Ishikawa (cell line): ENCODE data around the gene URI1.

Experiments used
- CEBPB ChIP-seq: IDR thresholded peaks from 2 replicates; pipeline ENCODE4 v1.6.1; 2012
- CREB1 ChIP-seq: IDR thresholded peaks from 2 replicates; pipeline ENCODE4 v1.6.1; 2012; ENCODE audit warnings: low read depth
- EGR1 ChIP-seq: IDR thresholded peaks from 2 replicates; pipeline ENCODE4 v1.6.1; 2012
- EP300 ChIP-seq: IDR thresholded peaks from 2 replicates; pipeline ENCODE4 v1.6.1; 2012; ENCODE audit warnings: borderline replicate concordance
- FOXM1 ChIP-seq: IDR thresholded peaks from 2 replicates; pipeline ENCODE4 v1.6.1; 2012; ENCODE audit warnings: low read depth, borderline replicate concordance
- NFIC ChIP-seq: IDR thresholded peaks from 2 replicates; pipeline ENCODE4 v1.6.1; 2012
- RAD21 ChIP-seq: IDR thresholded peaks from 2 replicates; pipeline ENCODE4 v1.6.1; 2012; ENCODE audit warnings: low read depth
- TAF1 ChIP-seq: IDR thresholded peaks from 2 replicates; pipeline ENCODE4 v1.6.1; 2012; ENCODE audit warnings: low read depth, mild to moderate bottlenecking
- TCF12 ChIP-seq: IDR thresholded peaks from 2 replicates; pipeline ENCODE4 v1.6.1; 2012; ENCODE audit warnings: low read depth
- TEAD4 ChIP-seq: IDR thresholded peaks from 2 replicates; pipeline ENCODE4 v1.6.1; 2012
- YY1 ChIP-seq: IDR thresholded peaks from 2 replicates; pipeline ENCODE4 v1.6.1; 2012; ENCODE audit warnings: low read depth
- ZBTB7A ChIP-seq: IDR thresholded peaks from 2 replicates; pipeline ENCODE4 v1.6.1; 2012; ENCODE audit warnings: low read depth
- TF ChIP-seq, protein P1 (sequence below): IDR thresholded peaks from 2 replicates; pipeline ENCODE4 v1.6.1; 2012; ENCODE audit warnings: low read depth, mild to moderate bottlenecking
- TF ChIP-seq, protein P2 (sequence below): IDR thresholded peaks from 2 replicates; pipeline ENCODE4 v1.6.1; 2012
- TF ChIP-seq, protein P3 (sequence below): IDR thresholded peaks from 2 replicates; pipeline ENCODE4 v1.6.1; 2012

The URI1 gene

DNA sequence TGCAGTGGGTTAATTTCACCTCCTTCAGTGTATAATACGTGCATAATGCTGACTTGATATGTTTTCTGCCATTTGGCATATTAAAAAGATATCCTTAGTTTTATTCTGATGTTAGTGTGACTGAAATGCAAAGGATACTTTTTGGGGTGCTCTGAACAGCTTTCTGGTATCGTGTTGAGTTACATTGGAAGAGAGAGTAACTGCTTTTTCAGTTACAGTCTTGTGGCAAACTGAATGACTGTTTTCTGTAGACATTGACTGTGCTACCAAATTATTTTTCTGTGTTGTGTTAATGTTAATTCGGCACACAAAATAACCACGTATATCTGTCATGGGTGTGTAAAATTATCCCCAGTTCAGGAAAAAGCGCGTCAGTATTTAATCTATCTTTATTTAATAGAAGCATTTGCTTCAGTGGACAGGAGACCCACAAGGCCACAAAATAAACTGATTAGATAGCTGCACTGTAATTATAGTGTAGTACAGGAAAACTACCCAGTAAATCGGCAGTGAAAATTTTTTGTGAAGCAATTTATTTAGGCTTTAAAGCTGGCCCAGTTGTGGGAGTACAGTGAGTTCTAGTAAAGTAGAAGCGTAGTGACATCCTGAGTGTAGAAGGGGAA lies 2.5 kb downstream of the URI1 start:
- no peak for TF ChIP-seq EGR1

DNA sequence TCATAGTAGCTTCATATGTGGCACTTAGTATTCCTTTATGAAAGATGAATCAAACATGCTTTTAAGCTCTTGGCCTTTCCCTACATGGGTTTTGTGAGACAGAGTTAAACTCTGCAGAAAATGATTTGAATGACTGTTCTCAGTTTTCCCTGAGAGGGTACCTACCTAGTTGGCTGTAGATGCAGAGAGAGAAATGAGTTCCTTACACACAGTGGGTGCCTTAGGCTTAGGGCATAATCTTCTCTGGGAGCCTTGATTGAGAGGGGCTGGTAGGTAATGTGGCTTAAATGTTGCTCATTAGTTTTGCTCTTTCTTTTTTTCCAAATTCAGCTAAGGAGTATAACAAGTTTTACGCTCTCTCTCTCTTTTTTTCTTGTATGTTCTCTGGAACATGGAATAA lies 3.0 kb downstream of the URI1 start:
- TF ChIP-seq EP300 (no peak), EGR1 (no peak), NFIC (no peak), TCF12 (no peak), FOXM1 (no peak), ZBTB7A (no peak)

DNA sequence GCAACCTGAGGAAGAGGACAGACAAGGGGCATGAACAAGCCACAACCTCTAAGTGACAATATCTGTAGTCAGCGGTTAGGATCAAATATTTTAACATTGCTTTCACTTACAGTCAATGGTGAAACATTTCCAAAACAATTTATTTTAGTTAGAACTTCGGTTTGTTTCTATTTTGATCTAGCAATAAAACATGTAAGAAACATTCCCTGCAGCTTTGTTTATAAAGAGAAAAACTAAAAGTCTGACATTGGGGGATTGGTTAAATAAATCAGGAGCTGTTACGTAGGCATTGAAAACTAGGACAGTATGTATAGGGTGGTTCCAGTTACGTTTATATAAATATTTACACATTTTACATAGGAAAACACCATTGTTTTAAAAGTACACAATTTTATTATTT lies 3.4 kb downstream of the URI1 start:
- TF ChIP-seq EGR1 (no peak), NFIC (no peak), YY1 (no peak), TEAD4 (no peak), FOXM1 (no peak), EP300 (no peak), CEBPB (no peak), TCF12 (no peak), TAF1 (no peak), ZBTB7A (no peak), CREB1 (no peak)
- TF ChIP-seq, protein P1, sequence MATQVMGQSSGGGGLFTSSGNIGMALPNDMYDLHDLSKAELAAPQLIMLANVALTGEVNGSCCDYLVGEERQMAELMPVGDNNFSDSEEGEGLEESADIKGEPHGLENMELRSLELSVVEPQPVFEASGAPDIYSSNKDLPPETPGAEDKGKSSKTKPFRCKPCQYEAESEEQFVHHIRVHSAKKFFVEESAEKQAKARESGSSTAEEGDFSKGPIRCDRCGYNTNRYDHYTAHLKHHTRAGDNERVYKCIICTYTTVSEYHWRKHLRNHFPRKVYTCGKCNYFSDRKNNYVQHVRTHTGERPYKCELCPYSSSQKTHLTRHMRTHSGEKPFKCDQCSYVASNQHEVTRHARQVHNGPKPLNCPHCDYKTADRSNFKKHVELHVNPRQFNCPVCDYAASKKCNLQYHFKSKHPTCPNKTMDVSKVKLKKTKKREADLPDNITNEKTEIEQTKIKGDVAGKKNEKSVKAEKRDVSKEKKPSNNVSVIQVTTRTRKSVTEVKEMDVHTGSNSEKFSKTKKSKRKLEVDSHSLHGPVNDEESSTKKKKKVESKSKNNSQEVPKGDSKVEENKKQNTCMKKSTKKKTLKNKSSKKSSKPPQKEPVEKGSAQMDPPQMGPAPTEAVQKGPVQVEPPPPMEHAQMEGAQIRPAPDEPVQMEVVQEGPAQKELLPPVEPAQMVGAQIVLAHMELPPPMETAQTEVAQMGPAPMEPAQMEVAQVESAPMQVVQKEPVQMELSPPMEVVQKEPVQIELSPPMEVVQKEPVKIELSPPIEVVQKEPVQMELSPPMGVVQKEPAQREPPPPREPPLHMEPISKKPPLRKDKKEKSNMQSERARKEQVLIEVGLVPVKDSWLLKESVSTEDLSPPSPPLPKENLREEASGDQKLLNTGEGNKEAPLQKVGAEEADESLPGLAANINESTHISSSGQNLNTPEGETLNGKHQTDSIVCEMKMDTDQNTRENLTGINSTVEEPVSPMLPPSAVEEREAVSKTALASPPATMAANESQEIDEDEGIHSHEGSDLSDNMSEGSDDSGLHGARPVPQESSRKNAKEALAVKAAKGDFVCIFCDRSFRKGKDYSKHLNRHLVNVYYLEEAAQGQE, result no peak
- TF ChIP-seq, protein P2, sequence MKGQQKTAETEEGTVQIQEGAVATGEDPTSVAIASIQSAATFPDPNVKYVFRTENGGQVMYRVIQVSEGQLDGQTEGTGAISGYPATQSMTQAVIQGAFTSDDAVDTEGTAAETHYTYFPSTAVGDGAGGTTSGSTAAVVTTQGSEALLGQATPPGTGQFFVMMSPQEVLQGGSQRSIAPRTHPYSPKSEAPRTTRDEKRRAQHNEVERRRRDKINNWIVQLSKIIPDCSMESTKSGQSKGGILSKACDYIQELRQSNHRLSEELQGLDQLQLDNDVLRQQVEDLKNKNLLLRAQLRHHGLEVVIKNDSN, result no peak
- TF ChIP-seq, protein P3, sequence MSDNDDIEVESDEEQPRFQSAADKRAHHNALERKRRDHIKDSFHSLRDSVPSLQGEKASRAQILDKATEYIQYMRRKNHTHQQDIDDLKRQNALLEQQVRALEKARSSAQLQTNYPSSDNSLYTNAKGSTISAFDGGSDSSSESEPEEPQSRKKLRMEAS, result no peak

DNA sequence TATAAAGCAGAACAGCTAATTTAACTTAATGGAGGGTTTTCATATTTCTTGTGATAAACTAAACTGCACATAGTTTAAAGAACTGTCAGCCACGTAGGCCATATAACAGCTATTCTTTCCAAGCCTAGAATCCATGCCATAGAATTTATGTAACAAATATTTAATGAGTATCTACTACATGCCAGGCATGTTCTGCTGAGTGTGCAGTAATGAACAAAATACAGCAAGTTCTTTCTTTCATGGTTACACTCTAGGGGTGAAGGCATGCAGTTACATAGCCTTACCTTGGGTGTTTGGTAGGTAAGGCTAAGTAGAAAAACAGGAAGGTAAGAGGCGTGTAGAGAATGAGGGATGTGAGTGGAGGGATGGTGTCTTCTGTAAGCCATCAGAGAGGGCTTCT lies 4.6 kb downstream of the URI1 start:
- no peak for TF ChIP-seq EP300
- TF ChIP-seq, protein P1, result no peak
- no peak for TF ChIP-seq TEAD4
- TF ChIP-seq RAD21, result no peak
- TF ChIP-seq FOXM1, result no peak
- TF ChIP-seq, protein P2, result no peak
- TF ChIP-seq EGR1, result no peak
- TF ChIP-seq ZBTB7A, result no peak
- no peak for TF ChIP-seq CREB1
- TF ChIP-seq YY1, result no peak
- TF ChIP-seq TAF1, result no peak
- TF ChIP-seq TCF12, result no peak
- no peak for TF ChIP-seq NFIC
- TF ChIP-seq, protein P3, result no peak
- TF ChIP-seq CEBPB, result no peak

DNA sequence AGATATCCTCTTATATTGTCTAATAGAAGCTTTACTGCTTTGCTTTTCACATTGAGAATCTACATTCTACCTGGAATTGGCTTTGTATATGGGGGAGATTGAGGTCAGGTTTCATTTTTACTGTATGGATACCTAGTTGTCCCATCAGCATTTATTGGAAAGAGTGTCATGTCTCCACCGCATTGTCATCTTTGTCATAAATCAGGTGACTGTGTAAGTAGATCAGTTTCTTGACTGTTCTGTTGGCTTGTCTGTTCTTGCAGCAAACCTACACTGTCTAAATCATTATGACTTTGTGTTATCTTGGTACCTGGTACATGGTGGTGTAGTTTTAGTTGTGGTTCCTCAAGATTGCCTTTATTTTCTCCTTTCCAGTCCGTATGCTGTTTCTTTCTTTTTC lies 5.8 kb downstream of the URI1 start:
- TF ChIP-seq TCF12 (no peak), TAF1 (no peak), NFIC (no peak)

DNA sequence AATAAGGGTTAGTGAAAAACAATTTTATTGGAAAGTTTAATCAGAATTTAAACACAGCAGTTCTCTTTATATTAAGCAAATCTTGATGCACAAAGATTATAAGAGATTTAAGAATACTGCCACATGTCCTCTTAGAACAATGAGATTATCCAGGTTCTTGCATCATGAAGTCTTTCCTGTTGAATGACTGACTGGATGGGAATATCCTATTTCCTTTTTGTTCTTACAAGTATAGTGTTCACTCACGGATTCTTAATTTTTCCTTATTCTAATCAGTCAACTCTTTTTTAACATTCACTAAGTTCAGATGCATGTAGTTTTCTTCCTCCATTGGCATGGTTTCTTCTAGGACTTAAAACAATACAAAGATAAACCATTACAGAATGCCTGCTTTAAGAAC lies 10.1 kb downstream of the URI1 start:
- TF ChIP-seq ZBTB7A (no peak), EP300 (no peak), CREB1 (no peak), TCF12 (no peak), NFIC (no peak), FOXM1 (no peak), TEAD4 (no peak), TAF1 (no peak), RAD21 (no peak), YY1 (no peak), EGR1 (no peak)
- TF ChIP-seq, protein P1, result no peak
- TF ChIP-seq, protein P2, result no peak
- TF ChIP-seq, protein P3, result no peak
